H9 (cell line): ENCODE results near the gene GSTT2. TPM values are rescaled to one million over a fixed set of nuclear protein-coding genes. Genes with fewer than 3 reads are reported as not detected.
A peak's percentile ranks its signal among the peaks of the same experiment; 100 is the strongest.
"Not testable (repeated sequence)": the region's sequence is repeated elsewhere in the genome, so short reads cannot be mapped to it uniquely, and the experiment has no call there.

Experiments used
- DNase-seq: peaks from one replicate; pipeline ENCODE4 v3.0.0-alpha.2; 2017
- H2AFZ ChIP-seq: one replicate; pipeline ENCODE4 v1.6.1; 2013; ENCODE audit warnings: mild to moderate bottlenecking, low read length, control low read depth, moderate library complexity
- H2AK5ac ChIP-seq: 2 replicates; pipeline ENCODE4 v1.6.1; 2013; ENCODE audit warnings: low read length, control low read depth, mixed read lengths; ENCODE audit not compliant: insufficient read length
- H2BK120ac ChIP-seq: one replicate; pipeline ENCODE4 v1.6.1; 2013; ENCODE audit warnings: low read depth, mild to moderate bottlenecking, low read length, control low read depth, inconsistent platforms; ENCODE audit not compliant: poor library complexity, severe bottlenecking
- H2BK12ac ChIP-seq: 2 replicates; pipeline ENCODE4 v1.6.1; 2013; ENCODE audit warnings: low read length, control low read depth, mixed read lengths, low read depth; ENCODE audit not compliant: insufficient read length
- H2BK15ac ChIP-seq: 2 replicates; pipeline ENCODE4 v1.6.1; 2013; ENCODE audit warnings: low read depth, low read length, control low read depth
- H2BK20ac ChIP-seq: one replicate; pipeline ENCODE4 v1.6.1; 2013; ENCODE audit warnings: low read depth, mild to moderate bottlenecking, low read length, control low read depth, inconsistent platforms; ENCODE audit not compliant: poor library complexity, severe bottlenecking
- H2BK5ac ChIP-seq: 2 replicates; pipeline ENCODE4 v1.6.1; 2013; ENCODE audit warnings: low read length, control low read depth, mixed read lengths; ENCODE audit not compliant: insufficient read length
- H3K14ac ChIP-seq: 2 replicates; pipeline ENCODE4 v1.6.1; 2013; ENCODE audit warnings: low read length, control low read depth; ENCODE audit not compliant: insufficient read depth
- H3K18ac ChIP-seq: 2 replicates; pipeline ENCODE4 v1.6.1; 2013; ENCODE audit warnings: low read depth, mild to moderate bottlenecking, mixed read lengths, low read length, control low read depth; ENCODE audit not compliant: insufficient read length
- H3K23ac ChIP-seq: 2 replicates; pipeline ENCODE4 v1.6.1; 2013; ENCODE audit warnings: low read length, control low read depth, mixed read lengths, low read depth; ENCODE audit not compliant: insufficient read length
- H3K23me2 ChIP-seq: 2 replicates; pipeline ENCODE4 v1.6.1; 2013; ENCODE audit warnings: low read depth, mild to moderate bottlenecking, mixed read lengths, low read length, control low read depth; ENCODE audit not compliant: insufficient read length, poor library complexity, severe bottlenecking
- H3K27ac ChIP-seq: 2 replicates; pipeline ENCODE4 v1.5.1; 2013; ENCODE audit warnings: low read length, control low read depth, mixed read lengths, low read depth; ENCODE audit not compliant: insufficient read length
- H3K27me3 ChIP-seq: 2 replicates; pipeline ENCODE4 v1.6.1; 2013; ENCODE audit warnings: low read length, control low read depth, inconsistent platforms; ENCODE audit not compliant: insufficient read depth
- H3K4ac ChIP-seq: 2 replicates; pipeline ENCODE4 v1.6.1; 2013; ENCODE audit warnings: low read depth, mild to moderate bottlenecking, control low read depth, inconsistent platforms, low read length, moderate library complexity
- H3K4me1 ChIP-seq: 2 replicates; pipeline ENCODE4 v1.6.1; 2013; ENCODE audit warnings: low read length, control low read depth, inconsistent platforms; ENCODE audit not compliant: insufficient read depth
- H3K4me2 ChIP-seq: 2 replicates; pipeline ENCODE4 v1.6.1; 2013; ENCODE audit warnings: low read length, control low read depth, mixed read lengths; ENCODE audit not compliant: insufficient read length, insufficient read depth
- H3K56ac ChIP-seq: 2 replicates; pipeline ENCODE4 v1.6.1; 2013; ENCODE audit warnings: low read depth, mild to moderate bottlenecking, mixed read lengths, low read length, control low read depth; ENCODE audit not compliant: insufficient read length
- H3K79me1 ChIP-seq: 2 replicates; pipeline ENCODE4 v1.6.1; 2013; ENCODE audit warnings: low read depth, mild to moderate bottlenecking, moderate library complexity, low read length, control low read depth, inconsistent platforms; ENCODE audit not compliant: insufficient read depth, poor library complexity, severe bottlenecking
- H3K79me2 ChIP-seq: 2 replicates; pipeline ENCODE4 v1.6.1; 2013; ENCODE audit warnings: low read length, control low read depth, inconsistent platforms; ENCODE audit not compliant: insufficient read depth
- H3K9ac ChIP-seq: 2 replicates; pipeline ENCODE4 v1.6.1; 2013; ENCODE audit warnings: low read length, control low read depth, mixed read lengths; ENCODE audit not compliant: insufficient read length; ENCODE audit errors: extremely low read depth
- H3K9me3 ChIP-seq: one replicate; pipeline ENCODE4 v1.6.1; 2013; ENCODE audit warnings: low read depth, low read length, inconsistent platforms; ENCODE audit not compliant: control insufficient read depth
- H3T11ph ChIP-seq: one replicate; pipeline ENCODE4 v1.6.1; 2013; ENCODE audit warnings: mild to moderate bottlenecking, low read length, control low read depth, inconsistent platforms
- H4K20me1 ChIP-seq: one replicate; pipeline ENCODE4 v1.6.1; 2013; ENCODE audit not compliant: control insufficient read depth, insufficient read length, insufficient read depth
- H4K5ac ChIP-seq: 2 replicates; pipeline ENCODE4 v1.6.1; 2013; ENCODE audit warnings: low read depth, mild to moderate bottlenecking, mixed read lengths, low read length, control low read depth; ENCODE audit not compliant: insufficient read length
- H4K8ac ChIP-seq: replicated peaks from 2 replicates; pipeline ENCODE4 v1.6.1; 2013; ENCODE audit warnings: low read length, control low read depth, mixed read lengths, low read depth; ENCODE audit not compliant: insufficient read length
- H4K91ac ChIP-seq: 2 replicates; pipeline ENCODE4 v1.6.1; 2013; ENCODE audit warnings: low read depth, mild to moderate bottlenecking, moderate library complexity, mixed read lengths, low read length, control low read depth; ENCODE audit not compliant: insufficient read length
- H3K27ac Mint-ChIP-seq, 3 experiments: 2 replicates in 2 of 3; 3 replicates in 1 of 3; pipeline ENCODE4 v1.8.0; 2020 to 2021; ENCODE audit warnings: mixed read lengths in 3 of 3, mild to moderate bottlenecking in 1 of 3, moderate library complexity in 1 of 3
- H3K27me3 Mint-ChIP-seq: 2 replicates; pipeline ENCODE4 v1.8.0; 2021; ENCODE audit warnings: low read depth, mild to moderate bottlenecking, moderate library complexity, mixed read lengths
- H3K36me3 Mint-ChIP-seq, 3 experiments: 2 replicates in 2 of 3; 3 replicates in 1 of 3; pipeline ENCODE4 v1.8.0; 2020 to 2021; ENCODE audit warnings: low read depth in 3 of 3, mixed read lengths in 3 of 3; ENCODE audit not compliant: insufficient read depth in 1 of 3
- H3K4me1 Mint-ChIP-seq, 2 experiments: 2 replicates each; pipeline ENCODE4 v1.8.0; 2020; ENCODE audit warnings: mixed read lengths in 2 of 2
- H3K4me3 Mint-ChIP-seq, 2 experiments: 2 replicates in 1 of 2; 3 replicates in 1 of 2; pipeline ENCODE4 v1.8.0; 2020 to 2021; ENCODE audit warnings: mild to moderate bottlenecking in 2 of 2, mixed read lengths in 2 of 2, moderate library complexity in 1 of 2
- H3K9me3 Mint-ChIP-seq, 2 experiments: 2 replicates in 1 of 2; 3 replicates in 1 of 2; pipeline ENCODE4 v1.8.0; 2020; ENCODE audit warnings: mild to moderate bottlenecking in 2 of 2, mixed read lengths in 2 of 2, moderate library complexity in 1 of 2
- WGBS: extraction: QIAGEN DNeasy Blood & Tissue Kit; methylation state at CpG from one replicate; pipeline ENCODE4 v1.1.7; 2013; ENCODE audit warnings: missing lambda C conversion rate, low lambda C conversion rate, mixed read lengths; ENCODE audit not compliant: insufficient read length; ENCODE audit errors: extremely low coverage; 5-methylcytosine and 5-hydroxymethylcytosine counted together
- total RNA-seq: library from RNA; stranded (reverse); gene quantifications from 2 replicates; pipeline ENCODE4 v1.2.1, GENCODE V29; 2021

Gene GSTT2
- total RNA-seq, 1 experiment from 2014 or later, result 0.22 TPM

- not testable (repeated sequence) for H3K27me3 ChIP-seq, H3K79me2 ChIP-seq, H2AK5ac ChIP-seq, H3K18ac ChIP-seq, H3K4me2 ChIP-seq, H4K5ac ChIP-seq, H2BK120ac ChIP-seq, H2BK15ac ChIP-seq, H3T11ph ChIP-seq, H3K4me3 Mint-ChIP-seq, H3K79me1 ChIP-seq, H3K14ac ChIP-seq, H3K27me3 Mint-ChIP-seq, H4K91ac ChIP-seq, H3K56ac ChIP-seq, H4K20me1 ChIP-seq, H2AFZ ChIP-seq, H3K27ac ChIP-seq, H3K4me1 ChIP-seq, H4K8ac ChIP-seq, H2BK20ac ChIP-seq, H3K9me3 ChIP-seq, H3K9me3 Mint-ChIP-seq, H3K23me2 ChIP-seq, H2BK5ac ChIP-seq, H3K23ac ChIP-seq, H3K27ac Mint-ChIP-seq, H3K9ac ChIP-seq, H3K36me3 Mint-ChIP-seq, H2BK12ac ChIP-seq, H3K4ac ChIP-seq
- H3K4me1 Mint-ChIP-seq, result peaks cover 33 to 34% of the 10 kb centered on the region in 2 experiments
- WGBS, result no CpG with 5 or more reads among the region's 4 CpGs
- peak; percentile 24 for DNase-seq
Measured at GRCh38 chr22:23953485-23953884, 26.4 kb upstream of the GSTT2 start.

GRCh38 chr22:23954193-23954990 lies 25.5 kb upstream of the GSTT2 start:
- H3K9me3 ChIP-seq, H3K56ac ChIP-seq, H3K27ac ChIP-seq, H3K18ac ChIP-seq, H2BK15ac ChIP-seq, H2BK120ac ChIP-seq, H2AFZ ChIP-seq, H3T11ph ChIP-seq, H3K9me3 Mint-ChIP-seq, H3K14ac ChIP-seq, H4K20me1 ChIP-seq, H3K27me3 Mint-ChIP-seq, H3K79me1 ChIP-seq, H2BK5ac ChIP-seq, H4K91ac ChIP-seq, DNase-seq, H3K4me1 ChIP-seq, H3K4ac ChIP-seq, H3K23ac ChIP-seq, H3K27me3 ChIP-seq, H2BK20ac ChIP-seq, H3K36me3 Mint-ChIP-seq, H3K9ac ChIP-seq, H4K8ac ChIP-seq, H3K79me2 ChIP-seq, H3K23me2 ChIP-seq: not testable (repeated sequence)
- peak overlapping the region; percentile 6 to 43; a peak in 4 of 5 replicates for H3K4me3 Mint-ChIP-seq
- peaks cover 33 to 34% of the 10 kb centered on the region in 2 experiments for H3K4me1 Mint-ChIP-seq
- H3K4me2 ChIP-seq, result peak overlapping the region; percentile 27
- H2BK12ac ChIP-seq, result peak overlapping the region; percentile 28
- H2AK5ac ChIP-seq, result peak overlapping the region; percentile 57
- peak overlapping the region in 2 of 3 experiments; percentile 21 to 59; a peak in 4 of 7 replicates for H3K27ac Mint-ChIP-seq
- H4K5ac ChIP-seq, result peak overlapping the region; percentile 25
- no CpG with 5 or more reads among the region's 8 CpGs for WGBS
